ENCODE results near the gene ABHD18. TPM values are rescaled to one million over a fixed set of nuclear protein-coding genes. Genes with fewer than 3 reads are reported as not detected.

Gene ABHD18
- total RNA-seq, result 2.6 and 4.8 TPM in 2 replicates

GRCh38 chr4:127965062-127965802 lies at the start of gene ABHD18, which contains the start of gene MFSD8:
Gene ABHD18, plus strand, starts transcription at chr4:127965406. Its CDS starts 17,550 bp downstream, at chr4:127982956.
Gene MFSD8, minus strand, starts transcription at chr4:127965173. Its CDS starts 40 bp downstream, at chr4:127965133.

DNA sequence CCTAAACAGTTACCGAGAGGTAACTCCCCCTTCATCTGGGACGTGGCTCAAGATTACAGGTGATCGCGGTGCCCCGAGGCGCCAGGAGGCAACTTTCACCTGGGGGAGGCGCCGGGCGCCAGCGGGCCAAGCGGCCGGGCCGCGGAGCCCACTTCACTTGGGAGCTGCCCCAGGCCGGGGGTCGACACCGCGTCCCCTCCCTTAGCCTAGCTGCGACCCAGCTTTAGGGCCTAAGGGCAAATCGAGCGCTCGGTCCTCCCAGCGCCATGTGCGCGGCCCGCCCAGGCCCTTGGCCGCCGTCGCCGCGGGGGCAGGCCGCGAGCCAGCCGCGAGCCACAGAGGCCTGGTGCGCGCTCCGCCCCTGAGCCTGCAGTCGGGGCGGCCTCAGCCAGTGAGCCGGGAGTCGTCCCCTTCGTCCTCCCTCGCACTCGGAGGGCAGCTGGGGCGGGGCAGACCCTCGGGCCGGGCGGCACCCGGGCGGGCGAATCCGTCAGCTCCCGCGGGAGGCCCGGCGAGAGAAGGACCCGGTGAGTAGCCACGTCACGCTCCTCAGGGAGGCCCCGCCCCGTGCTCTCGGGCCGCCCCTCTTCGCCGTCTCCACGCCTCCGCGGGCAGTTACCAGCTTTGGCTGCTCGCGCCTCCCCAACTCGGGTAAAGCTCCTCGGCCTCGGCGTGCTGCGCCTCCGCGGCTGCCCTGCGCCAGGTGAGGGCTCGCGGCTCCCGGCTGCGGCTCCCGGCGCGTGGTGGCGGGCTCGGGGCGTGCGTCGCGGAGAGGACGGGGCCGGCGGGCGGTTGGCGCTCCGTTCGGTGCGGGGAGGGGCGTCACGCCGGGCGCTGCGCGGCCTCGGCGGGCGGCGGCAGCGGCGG lies 95.7 kb downstream of the ABHD18 start, which contains the start of gene LARP1B:
LARP1B (plus strand) TSS at position 614 of the 867 bp plus-strand sequence. CDS start 13,640 bp downstream, outside the sequence.

Other genes starting within 250 kb of the ABHD18 start
- not detected in 2 replicates for gene SLC25A31, start 235.0 kb upstream of the ABHD18 start, total RNA-seq
- gene HSPA4L, start 183.1 kb upstream of the ABHD18 start, total RNA-seq, result 2.9 and 4.1 TPM in 2 replicates
- 11.5 and 16.0 TPM in 2 replicates for gene PLK4, start 84.5 kb upstream of the ABHD18 start, total RNA-seq
- 14.5 and 20.5 TPM in 2 replicates for gene MFSD8, start 233 bp upstream of the ABHD18 start, total RNA-seq
- gene LARP1B, start 95.9 kb downstream of the ABHD18 start, total RNA-seq, result 6.1 and 7.6 TPM in 2 replicates